GM23338 (cell line): Measurements from ENCODE around the gene PSMD2.

ENCODE experiments used
- CREB1 ChIP-seq: fragments of 250-450 bp; sonication (Bioruptor Pico); IDR thresholded peaks from 2 replicates; pipeline ENCODE4 v1.5.0; 2020; ENCODE audit warnings: low read depth, mild to moderate bottlenecking, moderate library complexity
- CTCF ChIP-seq, 2 experiments: fragments of 200-600 bp in 1 of 2; sonication (generic) in 1 of 2; conservative IDR thresholded peaks; 2 replicates each; pipeline versions ENCODE4 v1.5.1 to v1.6.1; 2016 to 2017; ENCODE audit warnings: antibody characterized with exemption in 2 of 2, low read depth in 2 of 2, mild to moderate bottlenecking in 2 of 2, moderate library complexity in 1 of 2
- ETS1 ChIP-seq: IDR thresholded peaks from 2 replicates; pipeline ENCODE4 v1.6.1; 2016; ENCODE audit warnings: antibody characterized with exemption
- EZH2 ChIP-seq: fragments of 200-600 bp; sonication (generic); IDR thresholded peaks from one replicate; pipeline ENCODE4 v1.8.0; 2017; ENCODE audit warnings: antibody characterized with exemption, mild to moderate bottlenecking, low read depth; ENCODE audit not compliant: unreplicated experiment
- EZH2phosphoT487 ChIP-seq: fragments of 200-600 bp; sonication (generic); IDR thresholded peaks from one replicate; pipeline ENCODE4 v1.8.1; 2018; ENCODE audit warnings: antibody characterized with exemption; ENCODE audit not compliant: unreplicated experiment
- POLR2AphosphoS5 ChIP-seq: IDR thresholded peaks from 2 replicates; pipeline ENCODE4 v1.6.1; 2016; ENCODE audit warnings: antibody characterized with exemption, low read depth
- REST ChIP-seq: IDR thresholded peaks from one replicate; pipeline ENCODE4 v1.6.1; 2018; ENCODE audit warnings: antibody characterized with exemption; ENCODE audit not compliant: unreplicated experiment
- ZNF114 ChIP-seq: fragments of 250-450 bp; sonication (Bioruptor Pico); IDR thresholded peaks from 2 replicates; pipeline ENCODE4 v1.5.0; 2020; ENCODE audit warnings: mild to moderate bottlenecking, moderate library complexity
- ZNF331 ChIP-seq: fragments of 250-450 bp; sonication (Bioruptor Pico); IDR thresholded peaks from 2 replicates; pipeline ENCODE4 v1.5.0; 2020; ENCODE audit warnings: low read depth, mild to moderate bottlenecking, moderate library complexity
- ZNF462 ChIP-seq: fragments of 250-450 bp; sonication (Bioruptor Pico); IDR thresholded peaks from 2 replicates; pipeline ENCODE4 v1.5.0; 2020; ENCODE audit warnings: mild to moderate bottlenecking, moderate library complexity

GRCh38 chr3:184275961-184276910, 22.8 kb upstream of the PSMD2 start, which contains the start of gene ECE2:
- no peak for TF ChIP-seq REST
- peak; percentile 65 for TF ChIP-seq EZH2
- no peak for TF ChIP-seq CTCF (conservative IDR thresholded peaks at IDR 0.05; ENCODE audit: low read depth in 2 of 2)
- TF ChIP-seq POLR2AphosphoS5, result no peak
- TF ChIP-seq EZH2phosphoT487, result no peak
- no peak for TF ChIP-seq ZNF114
- no peak for TF ChIP-seq ETS1
- TF ChIP-seq CREB1 (CRISPR knock-in tag), result no peak
- no peak for TF ChIP-seq ZNF462
- TF ChIP-seq ZNF331 (CRISPR knock-in tag), result no peak
